Mesendoderm (in vitro differentiated cells): ENCODE results near the gene PPP1R14B.

Source experiments
- DNase-seq: peaks from one replicate; pipeline ENCODE4 v3.0.0; 2013
- H2AK5ac ChIP-seq: 2 replicates; pipeline ENCODE4 v1.6.1; 2013; ENCODE audit warnings: low read length, inconsistent platforms
- H2BK120ac ChIP-seq: 2 replicates; pipeline ENCODE4 v1.6.1; 2013; ENCODE audit warnings: low read depth, mild to moderate bottlenecking, low read length, moderate library complexity, mixed read lengths
- H2BK15ac ChIP-seq: replicated peaks from 2 replicates; pipeline ENCODE4 v1.6.1; 2013; ENCODE audit warnings: low read depth, mild to moderate bottlenecking, moderate library complexity
- H2BK5ac ChIP-seq: 2 replicates; pipeline ENCODE4 v1.6.1; 2013; ENCODE audit warnings: low read length, inconsistent platforms
- H3K18ac ChIP-seq: 2 replicates; pipeline ENCODE4 v1.6.1; 2013; ENCODE audit warnings: mild to moderate bottlenecking, low read length, mixed read lengths
- H3K23ac ChIP-seq: one replicate; pipeline ENCODE4 v1.6.1; 2013; ENCODE audit warnings: low read length
- H3K27ac ChIP-seq: 2 replicates; pipeline ENCODE4 v1.5.1; 2013; ENCODE audit warnings: low read depth, mild to moderate bottlenecking, inconsistent platforms, low read length, moderate library complexity
- H3K27me3 ChIP-seq: 2 replicates; pipeline ENCODE4 v1.6.1; 2013; ENCODE audit warnings: low read length, control low read depth, mild to moderate bottlenecking, inconsistent platforms; ENCODE audit not compliant: insufficient read depth, poor library complexity
- H3K36me3 ChIP-seq: 2 replicates; pipeline ENCODE4 v1.6.1; 2013; ENCODE audit warnings: low read length, inconsistent platforms; ENCODE audit not compliant: control insufficient read depth, insufficient read depth
- H3K4ac ChIP-seq: one replicate; pipeline ENCODE4 v1.6.1; 2013; ENCODE audit warnings: low read depth, mild to moderate bottlenecking, low read length, moderate library complexity
- H3K4me1 ChIP-seq: 2 replicates; pipeline ENCODE4 v1.6.1; 2013; ENCODE audit warnings: low read depth, low read length, inconsistent platforms; ENCODE audit not compliant: control insufficient read depth
- H3K4me2 ChIP-seq: 2 replicates; pipeline ENCODE4 v1.6.1; 2013; ENCODE audit warnings: low read length
- H3K4me3 ChIP-seq: 2 replicates; pipeline ENCODE4 v1.5.1; 2013; ENCODE audit warnings: mild to moderate bottlenecking, low read length
- H3K56ac ChIP-seq: one replicate; pipeline ENCODE4 v1.6.1; 2013; ENCODE audit warnings: low read length
- H3K79me1 ChIP-seq: 2 replicates; pipeline ENCODE4 v1.6.1; 2013; ENCODE audit warnings: low read length, inconsistent platforms
- H3K79me2 ChIP-seq: 2 replicates; pipeline ENCODE4 v1.6.1; 2013; ENCODE audit warnings: mild to moderate bottlenecking, low read length; ENCODE audit not compliant: control insufficient read depth, insufficient read depth
- H3K9ac ChIP-seq: 2 replicates; pipeline ENCODE4 v1.6.1; 2013; ENCODE audit warnings: low read length, inconsistent platforms
- H4K5ac ChIP-seq: one replicate; pipeline ENCODE4 v1.6.1; 2013; ENCODE audit warnings: low read length
- H4K8ac ChIP-seq: one replicate; pipeline ENCODE4 v1.6.1; 2013; ENCODE audit warnings: low read depth, mild to moderate bottlenecking, control low read depth, low read length, moderate library complexity
- WGBS: extraction: QIAGEN DNeasy Blood & Tissue Kit; methylation state at CpG from one replicate; pipeline ENCODE4 v1.1.7; 2013; ENCODE audit warnings: low lambda C conversion rate, missing lambda C conversion rate; ENCODE audit not compliant: insufficient coverage; ENCODE audit errors: extremely low coverage; 5-methylcytosine and 5-hydroxymethylcytosine counted together

Gene PPP1R14B

DNA sequence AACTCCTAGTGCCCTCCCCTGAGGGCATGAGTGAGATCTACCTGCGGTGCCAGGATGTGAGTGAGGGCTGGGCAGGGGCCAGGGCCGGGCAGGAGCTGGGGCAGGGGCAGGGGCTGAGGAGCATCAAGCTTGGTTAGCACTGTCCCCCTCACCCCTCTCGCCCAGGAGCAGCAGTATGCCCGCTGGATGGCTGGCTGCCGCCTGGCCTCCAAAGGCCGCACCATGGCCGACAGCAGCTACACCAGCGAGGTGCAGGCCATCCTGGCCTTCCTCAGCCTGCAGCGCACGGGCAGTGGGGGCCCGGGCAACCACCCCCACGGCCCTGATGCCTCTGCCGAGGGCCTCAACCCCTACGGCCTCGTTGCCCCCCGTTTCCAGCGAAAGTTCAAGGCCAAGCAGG lies 26.5 kb downstream of the PPP1R14B start:
- H3K27ac ChIP-seq: no peak overlapping the region
- H3K23ac ChIP-seq: no peak overlapping the region
- no peaks in the 10 kb centered on the region for H3K79me2 ChIP-seq
- no peak overlapping the region for H3K4ac ChIP-seq
- no peak overlapping the region for H2BK120ac ChIP-seq
- H3K4me1 ChIP-seq: no peaks in the 10 kb centered on the region
- no peak overlapping the region for H3K18ac ChIP-seq
- no peak overlapping the region for H3K4me3 ChIP-seq
- H3K27me3 ChIP-seq: no peaks in the 10 kb centered on the region
- H3K56ac ChIP-seq: no peak overlapping the region
- no peak overlapping the region for H2AK5ac ChIP-seq
- H4K5ac ChIP-seq: no peak overlapping the region
- no peak overlapping the region for H2BK15ac ChIP-seq
- H3K79me1 ChIP-seq: no peaks in the 10 kb centered on the region
- no peak overlapping the region for H3K9ac ChIP-seq
- H2BK5ac ChIP-seq: no peak overlapping the region
- DNase-seq: no peak
- WGBS: no CpG with 5 or more reads among the region's 17 CpGs
- H3K36me3 ChIP-seq: no peaks in the 10 kb centered on the region
- no peak overlapping the region for H3K4me2 ChIP-seq
- no peak overlapping the region for H4K8ac ChIP-seq

- H4K5ac ChIP-seq: no peak overlapping the region
- H3K27me3 ChIP-seq: no peaks in the 10 kb centered on the region
- H3K4me3 ChIP-seq: no peak overlapping the region
- no peak overlapping the region for H3K23ac ChIP-seq
- H3K36me3 ChIP-seq: no peaks in the 10 kb centered on the region
- H3K56ac ChIP-seq: no peak overlapping the region
- no peak overlapping the region for H3K4ac ChIP-seq
- H2BK15ac ChIP-seq: no peak overlapping the region
- no peaks in the 10 kb centered on the region for H3K4me1 ChIP-seq
- no peak overlapping the region for H2AK5ac ChIP-seq
- H3K79me2 ChIP-seq: no peaks in the 10 kb centered on the region
- no peaks in the 10 kb centered on the region for H3K79me1 ChIP-seq
- H3K9ac ChIP-seq: no peak overlapping the region
- no CpG with 5 or more reads among the region's 10 CpGs for WGBS
- H3K27ac ChIP-seq: no peak overlapping the region
- no peak for DNase-seq
- no peak overlapping the region for H2BK5ac ChIP-seq
- no peak overlapping the region for H4K8ac ChIP-seq
- H3K18ac ChIP-seq: no peak overlapping the region
- H2BK120ac ChIP-seq: no peak overlapping the region
- no peak overlapping the region for H3K4me2 ChIP-seq
Measured at GRCh38 chr11:64219755-64220154, 27.0 kb downstream of the PPP1R14B start.

GRCh38 chr11:64219354-64219684 lies 27.4 kb downstream of the PPP1R14B start:
- WGBS: no CpG with 5 or more reads among the region's 7 CpGs
- DNase-seq: no peak
- H3K23ac ChIP-seq: no peak overlapping the region

DNA sequence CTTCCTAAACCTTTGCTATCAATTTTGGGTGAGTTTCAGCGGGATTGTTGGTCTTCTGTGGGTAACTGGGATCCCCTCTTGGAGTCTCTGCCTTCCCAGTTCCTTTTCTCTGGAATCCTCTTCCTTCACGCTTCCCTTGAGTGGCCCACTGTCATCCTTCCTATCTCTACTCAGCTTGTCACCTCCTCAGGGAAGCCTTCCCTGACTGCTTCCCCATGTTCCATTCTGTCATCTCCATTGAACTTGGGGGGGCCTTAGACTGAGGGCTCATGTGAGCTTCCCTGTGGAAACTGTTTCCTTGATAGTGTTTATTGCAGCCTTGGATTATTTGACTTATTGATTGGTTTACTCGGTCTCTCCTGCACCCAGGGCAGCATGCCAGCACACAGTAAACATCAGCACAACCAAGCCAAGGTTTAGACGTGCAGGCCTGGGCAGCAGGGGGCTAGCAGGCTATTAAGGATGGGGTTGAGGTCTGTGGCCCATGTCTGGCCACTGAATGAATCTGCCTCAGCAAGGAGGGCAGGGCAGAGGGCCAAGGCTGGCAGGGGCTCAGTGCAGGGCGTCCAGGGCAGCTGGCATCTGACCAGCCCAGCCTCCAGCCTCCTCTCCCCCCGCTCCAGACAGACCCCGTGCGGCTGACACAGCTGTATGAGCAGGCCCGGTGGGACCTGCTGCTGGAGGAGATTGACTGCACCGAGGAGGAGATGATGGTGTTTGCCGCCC lies 28.0 kb downstream of the PPP1R14B start:
- WGBS: no CpG with 5 or more reads among the region's 11 CpGs
- Histone ChIP-seq H3K79me1 (no peaks in the 10 kb centered on the region), H3K27ac (no peak overlapping the region), H2BK120ac (no peak overlapping the region), H3K4me3 (no peak overlapping the region), H4K5ac (no peak overlapping the region), H3K56ac (no peak overlapping the region), H3K27me3 (no peaks in the 10 kb centered on the region), H3K79me2 (no peaks in the 10 kb centered on the region), H3K9ac (no peak overlapping the region), H3K18ac (no peak overlapping the region), H2AK5ac (no peak overlapping the region), H2BK5ac (no peak overlapping the region), H3K4me1 (no peaks in the 10 kb centered on the region), H3K23ac (no peak overlapping the region), H4K8ac (no peak overlapping the region), H2BK15ac (no peak overlapping the region), H3K36me3 (no peaks in the 10 kb centered on the region), H3K4me2 (no peak overlapping the region), H3K4ac (no peak overlapping the region)
- no peak for DNase-seq

More at GRCh38 chr11:64219354-64219684, 27.4 kb downstream of the PPP1R14B start:
- Histone ChIP-seq H3K4ac (no peak overlapping the region), H3K36me3 (no peaks in the 10 kb centered on the region), H2BK120ac (no peak overlapping the region), H3K9ac (no peak overlapping the region), H4K8ac (no peak overlapping the region), H3K27ac (no peak overlapping the region), H2AK5ac (no peak overlapping the region), H3K4me3 (no peak overlapping the region), H3K18ac (no peak overlapping the region), H3K27me3 (no peaks in the 10 kb centered on the region), H4K5ac (no peak overlapping the region), H3K79me2 (no peaks in the 10 kb centered on the region), H3K56ac (no peak overlapping the region), H3K4me2 (no peak overlapping the region), H2BK5ac (no peak overlapping the region), H3K79me1 (no peaks in the 10 kb centered on the region), H3K4me1 (no peaks in the 10 kb centered on the region), H2BK15ac (no peak overlapping the region)

DNA sequence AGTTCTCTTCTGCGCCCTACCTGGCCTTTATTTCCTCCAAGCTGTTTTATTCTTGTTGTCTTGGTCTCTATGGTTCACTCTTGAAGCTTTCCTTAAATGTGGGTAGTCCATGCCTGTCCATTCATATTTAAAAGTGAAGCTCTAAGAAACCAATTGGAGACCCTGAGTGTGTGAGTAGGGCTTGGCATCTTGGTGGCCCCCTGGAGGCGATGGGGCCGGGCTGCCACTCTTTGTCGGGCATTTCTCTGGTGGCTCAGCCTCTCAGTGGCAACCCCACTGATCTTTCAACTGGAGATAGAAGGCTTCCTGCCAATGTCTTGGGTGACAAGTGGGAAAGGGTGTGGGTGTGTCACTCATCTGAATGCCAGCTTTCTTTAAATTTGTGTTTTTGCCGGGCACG lies 29.9 kb downstream of the PPP1R14B start:
- Histone ChIP-seq H3K79me1 (no peaks in the 10 kb centered on the region), H3K9ac (no peak overlapping the region), H4K5ac (no peak overlapping the region), H3K27ac (no peak overlapping the region), H3K56ac (no peak overlapping the region), H2BK5ac (no peak overlapping the region), H2AK5ac (no peak overlapping the region), H3K36me3 (no peaks in the 10 kb centered on the region), H4K8ac (no peak overlapping the region), H3K18ac (no peak overlapping the region), H3K4me3 (no peak overlapping the region), H3K27me3 (no peaks in the 10 kb centered on the region), H3K4me2 (no peak overlapping the region), H3K4me1 (no peaks in the 10 kb centered on the region), H2BK120ac (no peak overlapping the region), H3K79me2 (no peaks in the 10 kb centered on the region), H3K23ac (no peak overlapping the region), H3K4ac (no peak overlapping the region), H2BK15ac (no peak overlapping the region)
- WGBS: no CpG with 5 or more reads among the region's 6 CpGs
- DNase-seq: no peak
